Measurements from ENCODE around the gene KCNH6. TPM values are rescaled to one million over a fixed set of nuclear protein-coding genes. Genes with fewer than 3 reads are reported as not detected.
A peak's percentile ranks its signal among the peaks of the same experiment; 100 is the strongest.

The KCNH6 gene
- total RNA-seq, 2 donors from 2014 or later = 0.78 TPM; not detected in 1

GRCh38 chr17:63549289-63549945 is 26.3 kb downstream of the KCNH6 start:
- no peak for TF ChIP-seq POLR2A (IDR thresholded peaks at IDR 0.05)
- no peak for TF ChIP-seq CTCF (IDR thresholded peaks at IDR 0.05)
- Histone ChIP-seq H3K27me3 (no peaks in the 10 kb centered on the region), H3K4me1 (peaks cover 29% of the 10 kb centered on the region), H3K36me3 (replicated peaks in 1 of 2; ENCODE audit: insufficient read depth in 1 of 2, low read depth in 2 of 2) (no peaks in the 10 kb centered on the region), H3K9me3 (no peaks in the 10 kb centered on the region), H3K27ac (peak overlapping the region; percentile 74 to 98 (median 92)), H3K4me3 (peak overlapping the region; percentile 6 to 26)
- no peak for ATAC-seq
- intact Hi-C loops (cut with DNase I) = loop anchor here (10.0 kb wide), 1 partner anchor 105 kb away; the partner anchor contains the start of gene CYB561
- 18 to 25% methylated on average over 9 to 18 of the region's 18 CpGs for WGBS, 2 donors
- DNase-seq = no peak

GRCh38 chr17:63549946-63550816 is 27.0 kb downstream of the KCNH6 start, which contains the start of gene DCAF7:
TSS of gene DCAF7 (plus strand) at chr17:63550477. CDS start at chr17:63550678, 201 bp downstream.
- intact Hi-C loops (cut with DNase I) = loop anchor here (10.0 kb wide), 1 partner anchor 105 kb away; the partner anchor contains the start of gene CYB561
- Histone ChIP-seq H3K36me3 (replicated peaks in 1 of 2; ENCODE audit: insufficient read depth in 1 of 2, low read depth in 2 of 2) (no peaks in the 10 kb centered on the region), H3K27ac (peak within 1 kb of the TSS; percentile 79 to 98 (median 92)), H3K27me3 (no peaks in the 10 kb centered on the region), H3K9me3 (no peaks in the 10 kb centered on the region), H3K4me3 (peak within 1 kb of the TSS; percentile 64 to 100), H3K4me1 (peaks cover 34% of the 10 kb centered on the region)
- ATAC-seq (peak; percentile 98), DNase-seq (peak; percentile 100)
- WGBS, 2 donors = 0 to 1% methylated on average over 30 to 71 of the region's 72 CpGs
- peak; percentile 39 to 81 (median 80) for TF ChIP-seq POLR2A (IDR thresholded peaks at IDR 0.05)
- TF ChIP-seq CTCF (IDR thresholded peaks at IDR 0.05) = peak in 1 of 7 experiments; percentile 0

- intact Hi-C loops (cut with DNase I) = no loop called here
- Histone ChIP-seq H3K4me1 (peaks cover 42% of the 10 kb centered on the region), H3K27ac (peak overlapping the region; percentile 79 to 98 (median 87)), H3K36me3 (replicated peaks in 1 of 2; ENCODE audit: insufficient read depth in 1 of 2, low read depth in 2 of 2) (no peaks in the 10 kb centered on the region), H3K4me3 (peak overlapping the region; percentile 64 to 100), H3K9me3 (no peaks in the 10 kb centered on the region), H3K27me3 (no peaks in the 10 kb centered on the region)
- 0% methylated on average over 20 to 32 of the region's 32 CpGs for whole genome bisulfite sequencing, 2 donors
- no peak for TF ChIP-seq CTCF (IDR thresholded peaks at IDR 0.05)
- TF ChIP-seq POLR2A (IDR thresholded peaks at IDR 0.05) = no peak
- ATAC-seq = no peak
- peak in 1 of 4 donors; percentile 13 for DNase-seq
Observed at GRCh38 chr17:63550817-63551639, 27.9 kb downstream of the KCNH6 start.

DNA sequence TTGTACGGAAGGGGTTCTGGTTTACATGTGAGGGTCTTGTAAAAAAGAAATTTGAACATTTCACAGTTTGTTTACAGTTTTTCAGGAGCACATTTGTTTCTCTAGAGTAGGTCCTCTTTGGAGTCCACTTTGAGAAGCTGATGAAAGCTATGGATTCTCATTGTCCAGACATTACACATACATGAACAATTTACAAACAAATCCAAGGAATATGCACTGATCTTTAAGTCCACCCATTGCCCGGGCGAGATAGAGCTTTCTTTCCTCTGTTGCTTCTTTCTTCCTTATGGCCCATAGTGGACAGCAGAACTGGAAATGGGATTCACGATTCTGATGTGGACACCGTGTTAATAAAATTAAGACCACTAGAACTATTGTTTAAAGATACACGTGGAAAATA is 29.1 kb downstream of the KCNH6 start:
- no peaks in the 10 kb centered on the region for H3K9me3 ChIP-seq
- H3K27ac ChIP-seq = no peak overlapping the region
- peaks cover 46% of the 10 kb centered on the region for H3K4me1 ChIP-seq
- H3K36me3 ChIP-seq (replicated peaks in 1 of 2; ENCODE audit: insufficient read depth in 1 of 2, low read depth in 2 of 2) = no peaks in the 10 kb centered on the region
- DNase-seq = no peak
- no peak overlapping the region for H3K4me3 ChIP-seq
- WGBS, 2 donors = 34 to 39% methylated on average over 6 of the region's 6 CpGs
- H3K27me3 ChIP-seq = no peaks in the 10 kb centered on the region
- no peak for ATAC-seq
- TF ChIP-seq CTCF (IDR thresholded peaks at IDR 0.05) = no peak
- TF ChIP-seq POLR2A (IDR thresholded peaks at IDR 0.05) = no peak
- intact Hi-C loops (cut with DNase I) = no loop called here

Measured in body of pancreas (tissue), 4 donors.